ENCODE measurements around the gene CFLAR.
A peak's percentile ranks its signal among the peaks of the same experiment; 100 is the strongest.

The CFLAR gene

GRCh38 chr2:201118121-201118960, 2.4 kb downstream of the CFLAR start:
- peak; percentile 25 for TF ChIP-seq CTCF (IDR thresholded peaks at IDR 0.05; ENCODE audit: insufficient read depth, missing control alignments)
- no peak for DNase-seq (ENCODE audit: insufficient read length, low spot score)
- no peak for FAIRE-seq

- DNase-seq (ENCODE audit: insufficient read length, low spot score) (no peak), FAIRE-seq (no peak)
- TF ChIP-seq CTCF (IDR thresholded peaks at IDR 0.05; ENCODE audit: insufficient read depth, missing control alignments) = no peak
These were observed 3.2 kb downstream of the CFLAR start for GRCh38 chr2:201118961-201119854.

GRCh38 chr2:201122276-201122675, 6.3 kb downstream of the CFLAR start:
- TF ChIP-seq CTCF (IDR thresholded peaks at IDR 0.05; ENCODE audit: insufficient read depth, missing control alignments) = no peak
- DNase-seq (ENCODE audit: insufficient read length, low spot score) (no peak), FAIRE-seq (no peak)

- no peak for TF ChIP-seq CTCF (IDR thresholded peaks at IDR 0.05; ENCODE audit: insufficient read depth, missing control alignments)
- FAIRE-seq (no peak), DNase-seq (ENCODE audit: insufficient read length, low spot score) (no peak)
These were observed 10.6 kb downstream of the CFLAR start for GRCh38 chr2:201126308-201127151.

- FAIRE-seq = no peak
- TF ChIP-seq CTCF (IDR thresholded peaks at IDR 0.05; ENCODE audit: insufficient read depth, missing control alignments) = no peak
- DNase-seq (ENCODE audit: insufficient read length, low spot score) = no peak
These were observed 11.2 kb downstream of the CFLAR start for GRCh38 chr2:201127152-201127511.

- FAIRE-seq (no peak), DNase-seq (ENCODE audit: insufficient read length, low spot score) (no peak)
- TF ChIP-seq CTCF (IDR thresholded peaks at IDR 0.05; ENCODE audit: insufficient read depth, missing control alignments) = no peak
These were observed 11.6 kb downstream of the CFLAR start for GRCh38 chr2:201127570-201127969.

All from D721Med (cell line).